ENCODE results near the gene RBP3.

The RBP3 gene

GRCh38 chr10:47365431-47366180 lies 17.4 kb downstream of the RBP3 start:
- no peak for DNase-seq

GRCh38 chr10:47366181-47366631 lies 18.0 kb downstream of the RBP3 start:
- in situ Hi-C loops (cut with HindIII; ENCODE audit: low pct_ligation_motif_present, low sequenced_read_pairs) = no loop called here
- no peaks in the 10 kb centered on the region for H3K36me3 ChIP-seq (replicated peaks)
- H3K27me3 ChIP-seq (replicated peaks) = no peaks in the 10 kb centered on the region
- DNase-seq = no peak
- H3K27ac ChIP-seq = no peak overlapping the region
- H3K4me3 ChIP-seq (ENCODE audit: low read depth, low read length) = no peak overlapping the region
- TF ChIP-seq CTCF (IDR thresholded peaks at IDR 0.05; ENCODE audit: low read depth, low read length, missing control alignments) = no peak

More at GRCh38 chr10:47365431-47366180, 17.4 kb downstream of the RBP3 start:
- H3K27ac ChIP-seq = no peak overlapping the region
- TF ChIP-seq CTCF (IDR thresholded peaks at IDR 0.05; ENCODE audit: low read depth, low read length, missing control alignments) = no peak
- no peaks in the 10 kb centered on the region for H3K27me3 ChIP-seq (replicated peaks)
- H3K4me3 ChIP-seq (ENCODE audit: low read depth, low read length) = no peak overlapping the region
- in situ Hi-C loops (cut with HindIII; ENCODE audit: low pct_ligation_motif_present, low sequenced_read_pairs) = no loop called here
- no peaks in the 10 kb centered on the region for H3K36me3 ChIP-seq (replicated peaks)

- Histone ChIP-seq H3K4me3 (ENCODE audit: low read depth, low read length) (no peak overlapping the region), H3K36me3 (replicated peaks) (no peaks in the 10 kb centered on the region), H3K27ac (no peak overlapping the region), H3K27me3 (replicated peaks) (no peaks in the 10 kb centered on the region)
- no peak for DNase-seq
- TF ChIP-seq CTCF (IDR thresholded peaks at IDR 0.05; ENCODE audit: low read depth, low read length, missing control alignments) = no peak
- in situ Hi-C loops (cut with HindIII; ENCODE audit: low pct_ligation_motif_present, low sequenced_read_pairs) = no loop called here
These were observed 18.7 kb downstream of the RBP3 start for GRCh38 chr10:47366731-47367460.

GRCh38 chr10:47367646-47368045 lies 19.5 kb downstream of the RBP3 start:
- no peak overlapping the region for H3K27ac ChIP-seq
- H3K4me3 ChIP-seq (ENCODE audit: low read depth, low read length) = no peak overlapping the region
- no peaks in the 10 kb centered on the region for H3K27me3 ChIP-seq (replicated peaks)
- no peak for TF ChIP-seq CTCF (IDR thresholded peaks at IDR 0.05; ENCODE audit: low read depth, low read length, missing control alignments)
- no peaks in the 10 kb centered on the region for H3K36me3 ChIP-seq (replicated peaks)
- no peak for DNase-seq
- in situ Hi-C loops (cut with HindIII; ENCODE audit: low pct_ligation_motif_present, low sequenced_read_pairs) = no loop called here

- Histone ChIP-seq H3K36me3 (replicated peaks) (no peaks in the 10 kb centered on the region), H3K27me3 (replicated peaks) (no peaks in the 10 kb centered on the region), H3K4me3 (ENCODE audit: low read depth, low read length) (no peak overlapping the region), H3K27ac (no peak overlapping the region)
- in situ Hi-C loops (cut with HindIII; ENCODE audit: low pct_ligation_motif_present, low sequenced_read_pairs) = no loop called here
- no peak for DNase-seq
- TF ChIP-seq CTCF (IDR thresholded peaks at IDR 0.05; ENCODE audit: low read depth, low read length, missing control alignments) = no peak
These were observed 20.4 kb downstream of the RBP3 start for GRCh38 chr10:47368431-47369180.
